CD14-positive monocyte (primary cell): ENCODE measurements around the gene METTL6. TPM values are rescaled to one million over a fixed set of nuclear protein-coding genes. Genes with fewer than 3 reads are reported as not detected.

Experiments used
- DNase-seq, 3 donors: peaks; one replicate each; pipeline ENCODE4 v3.0.0-alpha.2; 2011 to 2022
- H2AFZ ChIP-seq: 2 replicates; pipeline ENCODE4 v1.6.0; 2012; ENCODE audit warnings: mild to moderate bottlenecking, low read depth, low read length, inconsistent platforms; ENCODE audit not compliant: insufficient read depth, poor library complexity, severe bottlenecking
- H3K27ac ChIP-seq, 2 donors: 1 replicate in 1 of 2; 2 replicates in 1 of 2; pipeline ENCODE4 v1.5.1; 2012 to 2013; ENCODE audit warnings: low read length in 2 of 2, control low read depth in 1 of 2, inconsistent platforms in 1 of 2, low read depth in 1 of 2, mild to moderate bottlenecking in 1 of 2
- H3K27me3 ChIP-seq, 2 donors: one replicate each; pipeline versions ENCODE4 v1.6.0 to v1.6.1; 2011 to 2013; ENCODE audit warnings: low read length in 2 of 2; ENCODE audit not compliant: control insufficient read depth in 2 of 2, insufficient read depth in 2 of 2
- H3K36me3 ChIP-seq, 2 donors: replicated peaks in 1 of 2; 1 replicate in 1 of 2; 2 replicates in 1 of 2; pipeline versions ENCODE4 v1.5.1 to v1.6.1; 2012 to 2013; ENCODE audit warnings: low read length in 2 of 2, control low read depth in 1 of 2, inconsistent platforms in 1 of 2, mild to moderate bottlenecking in 1 of 2; ENCODE audit not compliant: insufficient read depth in 2 of 2, control insufficient read depth in 1 of 2
- H3K4me1 ChIP-seq, 2 donors: 1 replicate in 1 of 2; 2 replicates in 1 of 2; pipeline versions ENCODE4 v1.5.1 to v1.6.1; 2012 to 2013; ENCODE audit warnings: low read length in 2 of 2, control low read depth in 1 of 2, inconsistent platforms in 1 of 2, mild to moderate bottlenecking in 1 of 2, moderate library complexity in 1 of 2; ENCODE audit not compliant: insufficient read depth in 2 of 2, control insufficient read depth in 1 of 2
- H3K4me2 ChIP-seq: replicated peaks from 2 replicates; pipeline ENCODE3; 2012; ENCODE audit warnings: low read length, moderate library complexity, mild to moderate bottlenecking; ENCODE audit not compliant: poor library complexity, severe bottlenecking; ENCODE audit errors: extremely low read depth
- H3K4me3 ChIP-seq, 3 experiments: fragments of 200-600 bp in 1 of 3; sonication (generic) in 1 of 3; replicated peaks in 1 of 3; 1 replicate in 2 of 3; 2 replicates in 1 of 3; pipeline ENCODE4 v1.5.1; 2011 to 2013; ENCODE audit warnings: low read length in 3 of 3, mild to moderate bottlenecking in 3 of 3, control low read depth in 2 of 3, low read depth in 2 of 3, inconsistent platforms in 1 of 3, moderate library complexity in 1 of 3
- H3K79me2 ChIP-seq: 2 replicates; pipeline ENCODE4 v1.6.0; 2012; ENCODE audit warnings: mild to moderate bottlenecking, control low read depth, inconsistent platforms, low read length, moderate library complexity; ENCODE audit not compliant: insufficient read depth
- H3K9ac ChIP-seq: 2 replicates; pipeline ENCODE4 v1.6.0; 2017; ENCODE audit warnings: low read length, mild to moderate bottlenecking; ENCODE audit not compliant: insufficient read depth, poor library complexity, severe bottlenecking
- H3K9me3 ChIP-seq, 2 donors: replicated peaks in 1 of 2; 1 replicate in 1 of 2; 2 replicates in 1 of 2; pipeline versions ENCODE4 v1.5.1 to v1.6.1; 2012 to 2013; ENCODE audit warnings: low read length in 2 of 2, control low read depth in 1 of 2; ENCODE audit not compliant: control insufficient read depth in 1 of 2, insufficient read depth in 1 of 2
- H4K20me1 ChIP-seq: 2 replicates; pipeline ENCODE4 v1.6.0; 2012; ENCODE audit warnings: mild to moderate bottlenecking, low read length, control low read depth, moderate library complexity; ENCODE audit not compliant: insufficient read depth
- H3K27ac Mint-ChIP-seq, 7 donors: one replicate each; pipeline ENCODE4 v1.8.0; 2020; ENCODE audit warnings: mild to moderate bottlenecking in 7 of 7, mixed read lengths in 7 of 7, moderate library complexity in 6 of 7, inconsistent platforms in 2 of 7
- H3K27me3 Mint-ChIP-seq, 3 donors: one replicate each; pipeline ENCODE4 v1.8.0; 2021 to 2022; ENCODE audit warnings: low read depth in 3 of 3, mild to moderate bottlenecking in 3 of 3, mixed read lengths in 3 of 3, moderate library complexity in 3 of 3, inconsistent platforms in 1 of 3
- H3K36me3 Mint-ChIP-seq, 2 donors: one replicate each; pipeline ENCODE4 v1.8.0; 2020; ENCODE audit warnings: mixed read lengths in 2 of 2, inconsistent platforms in 1 of 2, mild to moderate bottlenecking in 1 of 2
- H3K4me1 Mint-ChIP-seq: one replicate; pipeline ENCODE4 v1.8.0; 2020; ENCODE audit warnings: mild to moderate bottlenecking, mixed read lengths
- H3K4me3 Mint-ChIP-seq, 2 donors: one replicate each; pipeline ENCODE4 v1.8.0; 2020; ENCODE audit warnings: mild to moderate bottlenecking in 2 of 2, mixed read lengths in 2 of 2, moderate library complexity in 1 of 2
- H3K9me3 Mint-ChIP-seq, 7 donors: one replicate each; pipeline ENCODE4 v1.8.0; 2020 to 2022; ENCODE audit warnings: mixed read lengths in 7 of 7, mild to moderate bottlenecking in 6 of 7, moderate library complexity in 6 of 7, inconsistent platforms in 2 of 7
- WGBS: methylation state at CpG from one replicate; pipeline ENCODE4 v1.1.5; 2013; ENCODE audit warnings: missing lambda C conversion rate; ENCODE audit not compliant: insufficient coverage; 5-methylcytosine and 5-hydroxymethylcytosine counted together
- intact Hi-C, 2 donors: fragments of 100-400 bp; cut with micrococcal nuclease; formaldehyde crosslinking; loops; one replicate each; pipeline versions ENCODE4 v1.15.0 to v1.15.1; 2023
- polyA plus RNA-seq, 3 donors: library from polyadenylated mRNA; depleted of rRNA in 1 of 3; unstranded in 2 of 3; stranded (reverse) in 1 of 3; fragments of 300-500 nt in 2 of 3; fragments of >200 nt in 1 of 3; fragmentation: Illumina TruSeq in 2 of 3; gene quantifications; 1 replicate in 2 of 3; 2 replicates in 1 of 3; pipeline ENCODE4 v1.2.3, GENCODE V29; 2012 to 2021
- TF ChIP-seq, protein P1 (sequence below): fragments of 200-600 bp; IDR thresholded peaks from one replicate; pipeline ENCODE4 v1.8.0; 2022; ENCODE audit warnings: antibody characterized with exemption, mild to moderate bottlenecking

Gene METTL6
- polyA plus RNA-seq, 3 donors, result 4.4 to 15.1 (median 9.1) TPM

DNA sequence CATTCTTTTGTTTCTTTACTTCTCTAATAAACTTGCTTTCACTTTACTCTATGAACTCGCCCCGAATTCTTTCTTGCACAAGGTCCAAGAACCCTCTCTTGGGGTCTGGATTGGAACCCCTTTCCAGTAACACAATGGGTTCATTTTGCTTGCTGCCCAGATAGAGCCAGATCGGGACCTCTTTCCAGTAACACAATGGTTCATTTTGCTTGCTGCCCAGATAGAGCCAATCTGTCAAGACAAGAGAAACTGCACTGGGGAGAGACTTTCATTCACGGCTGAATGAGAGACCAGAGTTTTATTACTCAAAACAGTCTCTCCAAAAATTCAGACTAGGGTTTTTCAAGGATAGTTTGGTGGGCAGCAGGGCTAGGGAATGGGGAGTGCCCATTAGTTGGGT lies 25.4 kb downstream of the METTL6 start:
- no peak overlapping the region for H3K9ac ChIP-seq
- no peaks in the 10 kb centered on the region for H3K27me3 ChIP-seq
- no peak overlapping the region for H3K4me3 ChIP-seq
- H3K27me3 Mint-ChIP-seq, result peaks cover 1 to 7% (median 3%) of the 10 kb centered on the region in 3 donors
- intact Hi-C loops, result no loop called here
- H3K79me2 ChIP-seq, result no peaks in the 10 kb centered on the region
- no peaks in the 10 kb centered on the region for H4K20me1 ChIP-seq
- H3K36me3 ChIP-seq, result no peaks in the 10 kb centered on the region
- H2AFZ ChIP-seq, result no peak overlapping the region
- H3K27ac Mint-ChIP-seq, result peak overlapping the region in 1 of 7 donors; percentile 0
- H3K4me2 ChIP-seq, result no peak overlapping the region
- H3K9me3 ChIP-seq, result peaks cover 0 to 10% of the 10 kb centered on the region in 2 donors
- peaks cover 26% of the 10 kb centered on the region for H3K4me1 Mint-ChIP-seq
- H3K4me3 Mint-ChIP-seq, result no peak overlapping the region
- 88% methylated on average over 2 of the region's 4 CpGs for WGBS
- TF ChIP-seq, protein P1, sequence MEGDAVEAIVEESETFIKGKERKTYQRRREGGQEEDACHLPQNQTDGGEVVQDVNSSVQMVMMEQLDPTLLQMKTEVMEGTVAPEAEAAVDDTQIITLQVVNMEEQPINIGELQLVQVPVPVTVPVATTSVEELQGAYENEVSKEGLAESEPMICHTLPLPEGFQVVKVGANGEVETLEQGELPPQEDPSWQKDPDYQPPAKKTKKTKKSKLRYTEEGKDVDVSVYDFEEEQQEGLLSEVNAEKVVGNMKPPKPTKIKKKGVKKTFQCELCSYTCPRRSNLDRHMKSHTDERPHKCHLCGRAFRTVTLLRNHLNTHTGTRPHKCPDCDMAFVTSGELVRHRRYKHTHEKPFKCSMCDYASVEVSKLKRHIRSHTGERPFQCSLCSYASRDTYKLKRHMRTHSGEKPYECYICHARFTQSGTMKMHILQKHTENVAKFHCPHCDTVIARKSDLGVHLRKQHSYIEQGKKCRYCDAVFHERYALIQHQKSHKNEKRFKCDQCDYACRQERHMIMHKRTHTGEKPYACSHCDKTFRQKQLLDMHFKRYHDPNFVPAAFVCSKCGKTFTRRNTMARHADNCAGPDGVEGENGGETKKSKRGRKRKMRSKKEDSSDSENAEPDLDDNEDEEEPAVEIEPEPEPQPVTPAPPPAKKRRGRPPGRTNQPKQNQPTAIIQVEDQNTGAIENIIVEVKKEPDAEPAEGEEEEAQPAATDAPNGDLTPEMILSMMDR, result no peak
- peaks cover 0 to 3% of the 10 kb centered on the region in 2 donors for H3K36me3 Mint-ChIP-seq
- H3K27ac ChIP-seq, result no peak overlapping the region
- H3K9me3 Mint-ChIP-seq, result peaks cover 3 to 11% (median 8%) of the 10 kb centered on the region in 7 donors
- peaks cover 22 to 27% of the 10 kb centered on the region in 2 donors for H3K4me1 ChIP-seq
- DNase-seq, result no peak

DNA sequence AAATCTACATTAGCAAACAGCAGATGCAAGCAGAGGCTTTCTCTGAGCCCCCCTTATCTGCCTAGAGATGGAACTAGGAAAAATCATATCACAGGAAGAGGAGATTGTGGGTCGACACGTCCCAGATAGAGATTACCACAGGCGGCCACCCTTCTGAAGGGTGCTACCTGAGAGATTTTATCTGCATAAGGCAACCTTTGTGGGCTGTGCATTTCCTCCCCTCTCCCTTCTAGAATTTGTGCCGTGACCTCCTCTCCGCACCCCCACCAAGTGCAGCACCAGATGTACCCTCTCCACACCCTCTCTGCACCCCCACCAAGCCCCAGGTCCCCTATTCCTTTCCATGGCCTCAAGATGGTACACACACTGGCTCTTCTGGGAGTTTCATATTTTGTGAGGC lies 27.4 kb downstream of the METTL6 start:
- Mint-ChIP-seq H3K27ac (no peak overlapping the region), H3K9me3 (peaks cover 3 to 16% (median 8%) of the 10 kb centered on the region in 7 donors), H3K27me3 (peaks cover 1 to 7% (median 3%) of the 10 kb centered on the region in 3 donors), H3K4me1 (peaks cover 21% of the 10 kb centered on the region), H3K4me3 (no peak overlapping the region), H3K36me3 (peaks cover 0 to 3% of the 10 kb centered on the region in 2 donors)
- Histone ChIP-seq H3K79me2 (no peaks in the 10 kb centered on the region), H3K4me2 (no peak overlapping the region), H4K20me1 (no peaks in the 10 kb centered on the region), H3K27ac (no peak overlapping the region), H3K27me3 (no peaks in the 10 kb centered on the region), H2AFZ (no peak overlapping the region), H3K9me3 (peaks cover 0 to 10% of the 10 kb centered on the region in 2 donors), H3K4me3 (no peak overlapping the region), H3K4me1 (peaks cover 20 to 22% of the 10 kb centered on the region in 2 donors), H3K9ac (no peak overlapping the region), H3K36me3 (no peaks in the 10 kb centered on the region)
- TF ChIP-seq, protein P1, result no peak
- intact Hi-C loops, result no loop called here
- DNase-seq, result no peak
- WGBS, result 80% methylated on average over 1 of the region's 5 CpGs
